ENCODE data around the gene MYL7. TPM values are rescaled to one million over a fixed set of nuclear protein-coding genes. Genes with fewer than 3 reads are reported as not detected.

Gene MYL7
- total RNA-seq, 1 experiment from 2014 or later: not detected

GRCh38 chr7:44140341-44140740 is 791 bp downstream of the MYL7 start:
- no TSS peak for BruUV-seq (replicated peaks)
- no peak for DNase-seq (ENCODE audit: low spot score)
- Histone ChIP-seq H3K27me3 (replicated peaks; ENCODE audit: insufficient read depth, low read depth, low read length, poor library complexity) (no peaks in the 10 kb centered on the region), H3K36me3 (ENCODE audit: insufficient read depth, low read length, poor library complexity, severe bottlenecking) (no peaks in the 10 kb centered on the region), H3K4me1 (ENCODE audit: insufficient read depth, low read length, poor library complexity, severe bottlenecking) (no peaks in the 10 kb centered on the region), H3K4me3 (ENCODE audit: low read depth, low read length, poor library complexity, severe bottlenecking) (no peak overlapping the region), H3K9me3 (ENCODE audit: low read depth, low read length, poor library complexity, severe bottlenecking) (no peaks in the 10 kb centered on the region), H3K27ac (ENCODE audit: low read depth, low read length, poor library complexity, severe bottlenecking) (no peak overlapping the region)
- ChIA-PET CTCF (no interaction called here), POLR2A (ENCODE audit: low non-redundant PET) (no interaction called here)
- TF ChIP-seq CTCF (conservative IDR thresholded peaks at IDR 0.05; ENCODE audit: low read depth, low read length): no peak
- intact Hi-C loops (cut with micrococcal nuclease; ENCODE audit: unreplicated experiment): no loop called here

DNA sequence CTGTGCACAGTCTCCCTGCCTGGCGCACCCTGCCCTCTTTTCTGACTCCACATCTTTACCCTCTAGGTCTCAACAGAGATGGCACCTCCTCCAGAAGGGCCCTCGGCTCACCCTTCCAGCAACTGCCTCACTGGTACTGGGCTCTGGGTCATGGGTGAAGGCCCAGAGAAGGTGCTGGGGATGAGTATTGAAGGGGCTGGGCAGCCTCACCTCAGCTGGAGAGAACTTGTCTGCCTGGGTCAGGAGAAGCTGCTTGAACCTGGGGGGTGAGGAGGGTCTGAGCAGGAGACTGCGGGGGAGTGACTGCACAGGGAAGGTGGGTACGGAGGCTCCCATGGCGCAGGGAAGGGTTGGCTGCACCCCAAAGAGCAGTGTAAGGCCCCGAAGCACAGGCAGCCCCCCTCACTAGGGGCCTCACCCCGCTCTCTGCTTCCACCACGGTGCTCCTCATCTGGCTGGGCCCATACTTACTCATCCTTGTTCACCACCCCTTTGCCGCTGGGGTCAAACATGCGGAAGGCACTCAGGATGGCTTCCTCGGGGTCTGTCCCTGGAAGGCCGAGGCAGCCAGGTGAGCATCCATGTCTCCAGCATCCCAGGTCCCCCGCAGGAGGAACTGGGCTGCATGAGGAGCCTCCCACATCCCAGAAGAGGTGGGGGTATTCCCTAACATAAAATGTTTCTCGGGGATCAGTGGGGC is 1.7 kb downstream of the MYL7 start:
- Histone ChIP-seq H3K27ac (ENCODE audit: low read depth, low read length, poor library complexity, severe bottlenecking) (no peak overlapping the region), H3K4me3 (ENCODE audit: low read depth, low read length, poor library complexity, severe bottlenecking) (no peak overlapping the region), H3K4me1 (ENCODE audit: insufficient read depth, low read length, poor library complexity, severe bottlenecking) (no peaks in the 10 kb centered on the region), H3K27me3 (replicated peaks; ENCODE audit: insufficient read depth, low read depth, low read length, poor library complexity) (no peaks in the 10 kb centered on the region), H3K9me3 (ENCODE audit: low read depth, low read length, poor library complexity, severe bottlenecking) (no peaks in the 10 kb centered on the region), H3K36me3 (ENCODE audit: insufficient read depth, low read length, poor library complexity, severe bottlenecking) (no peaks in the 10 kb centered on the region)
- no TSS peak for BruUV-seq (replicated peaks)
- intact Hi-C loops (cut with micrococcal nuclease; ENCODE audit: unreplicated experiment): no loop called here
- TF ChIP-seq CTCF (conservative IDR thresholded peaks at IDR 0.05; ENCODE audit: low read depth, low read length): no peak
- TF ChIP-seq EZH2 (IDR thresholded peaks at IDR 0.05; ENCODE audit: borderline replicate concordance, low read depth, low read length, poor library complexity, severe bottlenecking): no peak
- CTCF ChIA-PET: no interaction called here
- POLR2A ChIA-PET (ENCODE audit: low non-redundant PET): no interaction called here
- DNase-seq (ENCODE audit: low spot score): no peak

GRCh38 chr7:44138698-44139097 is 2.4 kb downstream of the MYL7 start:
- Histone ChIP-seq H3K27me3 (replicated peaks; ENCODE audit: insufficient read depth, low read depth, low read length, poor library complexity) (no peaks in the 10 kb centered on the region), H3K4me1 (ENCODE audit: insufficient read depth, low read length, poor library complexity, severe bottlenecking) (no peaks in the 10 kb centered on the region), H3K9me3 (ENCODE audit: low read depth, low read length, poor library complexity, severe bottlenecking) (no peaks in the 10 kb centered on the region), H3K4me3 (ENCODE audit: low read depth, low read length, poor library complexity, severe bottlenecking) (no peak overlapping the region), H3K36me3 (ENCODE audit: insufficient read depth, low read length, poor library complexity, severe bottlenecking) (no peaks in the 10 kb centered on the region), H3K27ac (ENCODE audit: low read depth, low read length, poor library complexity, severe bottlenecking) (no peak overlapping the region)
- TF ChIP-seq EZH2 (IDR thresholded peaks at IDR 0.05; ENCODE audit: borderline replicate concordance, low read depth, low read length, poor library complexity, severe bottlenecking) (no peak), CTCF (conservative IDR thresholded peaks at IDR 0.05; ENCODE audit: low read depth, low read length) (no peak)
- ChIA-PET POLR2A (ENCODE audit: low non-redundant PET) (no interaction called here), CTCF (no interaction called here)
- DNase-seq (ENCODE audit: low spot score): no peak
- no TSS peak for BruUV-seq (replicated peaks)
- intact Hi-C loops (cut with micrococcal nuclease; ENCODE audit: unreplicated experiment): no loop called here

Measured in A673 (cell line).